CD8-positive, alpha-beta memory T cell (primary cell): ENCODE measurements around the gene CWF19L2. TPM values are rescaled to one million over a fixed set of nuclear protein-coding genes. Genes with fewer than 3 reads are reported as not detected.
A peak's percentile ranks its signal among the peaks of the same experiment; 100 is the strongest.

Experiments used
- CTCF ChIA-PET: fragments of 350-600 bp; sonication (Branson Sonifier 250); formaldehyde crosslinking; loops from one replicate; lab custom pipeline; 2021; ENCODE audit warnings: antibody characterized with exemption; lab: Charles Lee
- POLR2A ChIA-PET: fragments of 350-600 bp; sonication (Branson Sonifier 250); formaldehyde crosslinking; loops from one replicate; lab custom pipeline; 2021; ENCODE audit warnings: antibody characterized with exemption; lab: Charles Lee
- DNase-seq, 5 donors: peaks; one replicate each; pipeline versions ENCODE4 v3.0.0 to v3.0.0-alpha.2; 2020 to 2022; ENCODE audit warnings: mixed read lengths in 1 of 5
- H3K27ac ChIP-seq: one replicate; pipeline ENCODE4 v1.7.0; 2013; ENCODE audit warnings: low read depth, mild to moderate bottlenecking, low read length, moderate library complexity
- H3K27me3 ChIP-seq: 2 replicates; pipeline ENCODE4 v1.7.0; 2013; ENCODE audit warnings: low read length, mild to moderate bottlenecking; ENCODE audit not compliant: insufficient read depth, poor library complexity, severe bottlenecking
- H3K36me3 ChIP-seq: 2 replicates; pipeline ENCODE4 v1.7.0; 2013; ENCODE audit warnings: mild to moderate bottlenecking, low read length, moderate library complexity; ENCODE audit not compliant: insufficient read depth
- H3K4me1 ChIP-seq: 2 replicates; pipeline ENCODE4 v1.7.0; 2013; ENCODE audit warnings: mild to moderate bottlenecking, low read length, moderate library complexity; ENCODE audit not compliant: insufficient read depth
- H3K4me3 ChIP-seq: 2 replicates; pipeline ENCODE4 v1.7.0; 2013; ENCODE audit warnings: mild to moderate bottlenecking, low read length
- H3K9me3 ChIP-seq: 2 replicates; pipeline ENCODE4 v1.7.0; 2013; ENCODE audit warnings: mild to moderate bottlenecking, low read length
- H3K27ac Mint-ChIP-seq, 8 donors: one replicate each; pipeline ENCODE4 v1.8.0; 2020 to 2021; ENCODE audit warnings: mixed read lengths in 8 of 8, mild to moderate bottlenecking in 6 of 8, inconsistent platforms in 3 of 8, moderate library complexity in 3 of 8
- H3K27me3 Mint-ChIP-seq, 2 donors: one replicate each; pipeline ENCODE4 v1.8.0; 2020 to 2021; ENCODE audit warnings: mixed read lengths in 2 of 2, mild to moderate bottlenecking in 1 of 2, moderate library complexity in 1 of 2
- H3K36me3 Mint-ChIP-seq, 3 donors: one replicate each; pipeline ENCODE4 v1.8.0; 2020 to 2021; ENCODE audit warnings: mixed read lengths in 3 of 3, inconsistent platforms in 1 of 3, mild to moderate bottlenecking in 1 of 3
- H3K4me1 Mint-ChIP-seq, 3 donors: one replicate each; pipeline ENCODE4 v1.8.0; 2020 to 2021; ENCODE audit warnings: mixed read lengths in 3 of 3, inconsistent platforms in 1 of 3, mild to moderate bottlenecking in 1 of 3
- H3K4me3 Mint-ChIP-seq, 7 donors: one replicate each; pipeline ENCODE4 v1.8.0; 2020 to 2021; ENCODE audit warnings: mixed read lengths in 7 of 7, mild to moderate bottlenecking in 6 of 7, moderate library complexity in 4 of 7, inconsistent platforms in 2 of 7
- H3K9me3 Mint-ChIP-seq, 5 donors: one replicate each; pipeline ENCODE4 v1.8.0; 2020 to 2022; ENCODE audit warnings: mixed read lengths in 5 of 5, mild to moderate bottlenecking in 3 of 5, moderate library complexity in 2 of 5, inconsistent platforms in 1 of 5
- polyA plus RNA-seq: library from polyadenylated mRNA; unstranded; fragments of 300-500 nt; fragmentation: Illumina TruSeq; gene quantifications from one replicate; pipeline ENCODE4 v1.2.3, GENCODE V29; 2021
- total RNA-seq, 2 experiments: library from RNA; stranded (reverse); gene quantifications; one replicate each; pipeline ENCODE4 v1.2.3, GENCODE V29; 2021

CWF19L2 gene
- total and polyA plus RNA-seq, 3 experiments from 2014 or later, result 8.0 to 16.5 (median 15.7) TPM

GRCh38 chr11:107490836-107491235 is 33.2 kb upstream of the CWF19L2 start:
- H3K4me1 Mint-ChIP-seq, result no peaks in the 10 kb centered on the region

GRCh38 chr11:107482234-107482633 is 24.6 kb upstream of the CWF19L2 start:
- H3K4me1 ChIP-seq, result no peaks in the 10 kb centered on the region
- no peak overlapping the region for H3K27ac ChIP-seq
- Mint-ChIP-seq H3K4me1 (no peaks in the 10 kb centered on the region), H3K27me3 (peaks cover 0 to 60% of the 10 kb centered on the region in 2 donors), H3K27ac (no peak overlapping the region), H3K9me3 (no peaks in the 10 kb centered on the region), H3K4me3 (no peak overlapping the region), H3K36me3 (no peaks in the 10 kb centered on the region)
- no peaks in the 10 kb centered on the region for H3K27me3 ChIP-seq
- POLR2A ChIA-PET, result no interaction called here
- no peak for DNase-seq
- H3K9me3 ChIP-seq, result no peaks in the 10 kb centered on the region
- H3K4me3 ChIP-seq, result no peak overlapping the region
- no peaks in the 10 kb centered on the region for H3K36me3 ChIP-seq
- CTCF ChIA-PET, result no interaction called here

More at GRCh38 chr11:107490836-107491235, 33.2 kb upstream of the CWF19L2 start:
- ChIA-PET CTCF (no interaction called here), POLR2A (no interaction called here)
- no peak overlapping the region for H3K27ac ChIP-seq
- Mint-ChIP-seq H3K27me3 (peaks cover 5% of the 10 kb centered on the region in 2 donors), H3K36me3 (no peaks in the 10 kb centered on the region), H3K4me3 (no peak overlapping the region), H3K27ac (no peak overlapping the region), H3K9me3 (no peaks in the 10 kb centered on the region)
- no peak overlapping the region for H3K4me3 ChIP-seq
- H3K27me3 ChIP-seq, result no peaks in the 10 kb centered on the region
- DNase-seq, result no peak
- no peaks in the 10 kb centered on the region for H3K36me3 ChIP-seq
- no peaks in the 10 kb centered on the region for H3K4me1 ChIP-seq
- H3K9me3 ChIP-seq, result no peaks in the 10 kb centered on the region

- Mint-ChIP-seq H3K9me3 (no peaks in the 10 kb centered on the region), H3K27ac (no peak overlapping the region), H3K4me1 (no peaks in the 10 kb centered on the region), H3K36me3 (no peaks in the 10 kb centered on the region), H3K4me3 (no peak overlapping the region), H3K27me3 (peaks cover 4 to 75% of the 10 kb centered on the region in 2 donors)
- DNase-seq, result no peak
- H3K4me3 ChIP-seq, result no peak overlapping the region
- H3K36me3 ChIP-seq, result no peaks in the 10 kb centered on the region
- H3K9me3 ChIP-seq, result no peaks in the 10 kb centered on the region
- ChIA-PET POLR2A (no interaction called here), CTCF (no interaction called here)
- H3K27me3 ChIP-seq, result no peaks in the 10 kb centered on the region
- H3K27ac ChIP-seq, result no peak overlapping the region
- H3K4me1 ChIP-seq, result no peaks in the 10 kb centered on the region
These were observed 21.3 kb upstream of the CWF19L2 start for GRCh38 chr11:107478922-107479321.

- Histone ChIP-seq H3K27ac (no peak overlapping the region), H3K4me1 (no peaks in the 10 kb centered on the region), H3K36me3 (no peaks in the 10 kb centered on the region), H3K4me3 (no peak overlapping the region), H3K27me3 (no peaks in the 10 kb centered on the region), H3K9me3 (no peaks in the 10 kb centered on the region)
- no peak overlapping the region for H3K4me3 Mint-ChIP-seq
- H3K36me3 Mint-ChIP-seq, result no peaks in the 10 kb centered on the region
- peaks cover 4 to 71% of the 10 kb centered on the region in 2 donors for H3K27me3 Mint-ChIP-seq
- no peak overlapping the region for H3K27ac Mint-ChIP-seq
- POLR2A ChIA-PET, result no interaction called here
- H3K4me1 Mint-ChIP-seq, result no peaks in the 10 kb centered on the region
- CTCF ChIA-PET, result no interaction called here
- H3K9me3 Mint-ChIP-seq, result no peaks in the 10 kb centered on the region
- no peak for DNase-seq
These were observed 20.2 kb upstream of the CWF19L2 start for GRCh38 chr11:107477820-107478219.

- Mint-ChIP-seq H3K27me3 (peaks cover 19 to 72% of the 10 kb centered on the region in 2 donors), H3K4me1 (no peaks in the 10 kb centered on the region), H3K36me3 (no peaks in the 10 kb centered on the region), H3K27ac (no peak overlapping the region), H3K9me3 (no peaks in the 10 kb centered on the region), H3K4me3 (no peak overlapping the region)
- no peak overlapping the region for H3K4me3 ChIP-seq
- ChIA-PET CTCF (no interaction called here), POLR2A (no interaction called here)
- H3K27me3 ChIP-seq, result no peaks in the 10 kb centered on the region
- no peaks in the 10 kb centered on the region for H3K36me3 ChIP-seq
- H3K27ac ChIP-seq, result no peak overlapping the region
- DNase-seq, result no peak
- no peaks in the 10 kb centered on the region for H3K4me1 ChIP-seq
- H3K9me3 ChIP-seq, result no peaks in the 10 kb centered on the region
These were observed 16.2 kb upstream of the CWF19L2 start for GRCh38 chr11:107473792-107474191.

GRCh38 chr11:107472966-107473365 is 15.3 kb upstream of the CWF19L2 start:
- no peaks in the 10 kb centered on the region for H3K9me3 ChIP-seq
- Mint-ChIP-seq H3K4me3 (no peak overlapping the region), H3K36me3 (no peaks in the 10 kb centered on the region), H3K27ac (peak overlapping the region in 1 of 8 donors; percentile 7), H3K4me1 (no peaks in the 10 kb centered on the region), H3K9me3 (no peaks in the 10 kb centered on the region), H3K27me3 (peaks cover 24 to 74% of the 10 kb centered on the region in 2 donors)
- CTCF ChIA-PET, result no interaction called here
- no peak overlapping the region for H3K4me3 ChIP-seq
- DNase-seq, result no peak
- no peaks in the 10 kb centered on the region for H3K36me3 ChIP-seq
- POLR2A ChIA-PET, result no interaction called here
- no peaks in the 10 kb centered on the region for H3K27me3 ChIP-seq
- no peaks in the 10 kb centered on the region for H3K4me1 ChIP-seq
- no peak overlapping the region for H3K27ac ChIP-seq

GRCh38 chr11:107468596-107468995 is 11.0 kb upstream of the CWF19L2 start:
- Mint-ChIP-seq H3K4me3 (no peak overlapping the region), H3K27me3 (peaks cover 45 to 81% of the 10 kb centered on the region in 2 donors), H3K9me3 (peaks cover 3 to 9% (median 5%) of the 10 kb centered on the region in 5 donors), H3K36me3 (peaks cover 0 to 6% (median 0%) of the 10 kb centered on the region in 3 donors), H3K27ac (no peak overlapping the region), H3K4me1 (no peaks in the 10 kb centered on the region)
- DNase-seq, result no peak
- CTCF ChIA-PET, result no interaction called here
- Histone ChIP-seq H3K9me3 (no peaks in the 10 kb centered on the region), H3K27ac (no peak overlapping the region), H3K4me1 (no peaks in the 10 kb centered on the region), H3K27me3 (no peaks in the 10 kb centered on the region), H3K4me3 (no peak overlapping the region), H3K36me3 (no peaks in the 10 kb centered on the region)
- POLR2A ChIA-PET, result no interaction called here

GRCh38 chr11:107467696-107468095 is 10.1 kb upstream of the CWF19L2 start:
- Histone ChIP-seq H3K4me1 (no peaks in the 10 kb centered on the region), H3K9me3 (no peaks in the 10 kb centered on the region), H3K36me3 (no peaks in the 10 kb centered on the region), H3K4me3 (no peak overlapping the region), H3K27ac (no peak overlapping the region), H3K27me3 (no peaks in the 10 kb centered on the region)
- Mint-ChIP-seq H3K4me1 (no peaks in the 10 kb centered on the region), H3K4me3 (no peak overlapping the region), H3K36me3 (peaks cover 0 to 13% (median 0%) of the 10 kb centered on the region in 3 donors), H3K27ac (no peak overlapping the region), H3K9me3 (peaks cover 3 to 12% (median 9%) of the 10 kb centered on the region in 5 donors), H3K27me3 (peaks cover 51 to 85% of the 10 kb centered on the region in 2 donors)
- DNase-seq, result no peak
- POLR2A ChIA-PET, result no interaction called here
- CTCF ChIA-PET, result no interaction called here
